Measurements from ENCODE around the gene TBC1D22A. TPM values are rescaled to one million over a fixed set of nuclear protein-coding genes. Genes with fewer than 3 reads are reported as not detected.
A peak's percentile ranks its signal among the peaks of the same experiment; 100 is the strongest.

Gene TBC1D22A
- total and polyA plus RNA-seq, 2 donors from 2014 or later = 24.6 to 39.4 TPM

DNA sequence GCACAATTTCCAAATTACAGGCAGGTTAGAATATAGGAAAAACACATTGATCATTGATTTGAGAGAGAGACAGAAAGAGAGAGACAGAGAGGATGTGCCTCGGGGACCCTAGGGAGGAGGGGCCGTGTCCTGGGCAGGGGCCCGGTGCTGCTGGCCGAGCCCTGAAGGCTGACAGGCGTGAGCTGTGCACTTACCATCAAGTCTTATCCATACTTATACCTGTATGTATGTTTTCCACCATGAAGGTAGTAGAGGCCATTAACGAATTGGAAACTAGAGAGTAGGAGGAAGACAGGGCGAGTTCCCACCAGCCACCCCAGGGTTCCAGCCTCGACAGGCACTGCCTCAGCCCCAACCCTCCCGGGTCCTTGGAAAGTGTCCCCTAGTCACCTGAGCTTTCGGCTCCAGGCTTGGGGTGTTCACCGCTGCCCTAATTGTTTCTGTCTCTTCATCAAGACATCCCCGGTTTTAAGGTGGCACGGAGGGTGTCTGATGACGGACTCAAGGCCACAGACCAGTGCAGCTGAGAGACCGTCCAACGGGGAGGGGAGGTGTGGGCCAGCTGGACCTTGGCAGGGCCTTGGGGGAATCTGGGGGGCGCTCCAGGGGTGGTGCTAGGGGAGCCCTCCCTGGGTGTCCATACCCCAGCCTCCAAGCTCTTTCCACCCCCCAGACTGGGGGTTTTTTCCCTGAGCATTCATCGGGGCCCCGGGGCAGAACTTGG lies 431.3 kb downstream of the TBC1D22A start:
- no peak overlapping the region for H3K9ac ChIP-seq (ENCODE audit: low read length in 3 of 3)
- H3K27ac ChIP-seq (ENCODE audit: low read depth in 2 of 2, low read length in 2 of 2) = no peak overlapping the region
- peak in 1 of 5 donors; percentile 61 for DNase-seq
- no peaks in the 10 kb centered on the region for H3K9me3 ChIP-seq (ENCODE audit: control insufficient read depth in 2 of 3, insufficient read depth in 1 of 3, low read length in 3 of 3)
- H3K27me3 ChIP-seq (ENCODE audit: control insufficient read depth, insufficient read depth, low read length) = no peaks in the 10 kb centered on the region
- no peaks in the 10 kb centered on the region for H3K36me3 ChIP-seq (ENCODE audit: control insufficient read depth in 2 of 3, insufficient read depth in 3 of 3, low read length in 3 of 3)
- FAIRE-seq = no peak
- H3K4me1 ChIP-seq (ENCODE audit: control insufficient read depth in 2 of 3, insufficient read depth in 2 of 3, low read depth in 1 of 3, low read length in 3 of 3) = peaks cover 0 to 4% (median 3%) of the 10 kb centered on the region in 3 donors
- TF ChIP-seq, protein P1, sequence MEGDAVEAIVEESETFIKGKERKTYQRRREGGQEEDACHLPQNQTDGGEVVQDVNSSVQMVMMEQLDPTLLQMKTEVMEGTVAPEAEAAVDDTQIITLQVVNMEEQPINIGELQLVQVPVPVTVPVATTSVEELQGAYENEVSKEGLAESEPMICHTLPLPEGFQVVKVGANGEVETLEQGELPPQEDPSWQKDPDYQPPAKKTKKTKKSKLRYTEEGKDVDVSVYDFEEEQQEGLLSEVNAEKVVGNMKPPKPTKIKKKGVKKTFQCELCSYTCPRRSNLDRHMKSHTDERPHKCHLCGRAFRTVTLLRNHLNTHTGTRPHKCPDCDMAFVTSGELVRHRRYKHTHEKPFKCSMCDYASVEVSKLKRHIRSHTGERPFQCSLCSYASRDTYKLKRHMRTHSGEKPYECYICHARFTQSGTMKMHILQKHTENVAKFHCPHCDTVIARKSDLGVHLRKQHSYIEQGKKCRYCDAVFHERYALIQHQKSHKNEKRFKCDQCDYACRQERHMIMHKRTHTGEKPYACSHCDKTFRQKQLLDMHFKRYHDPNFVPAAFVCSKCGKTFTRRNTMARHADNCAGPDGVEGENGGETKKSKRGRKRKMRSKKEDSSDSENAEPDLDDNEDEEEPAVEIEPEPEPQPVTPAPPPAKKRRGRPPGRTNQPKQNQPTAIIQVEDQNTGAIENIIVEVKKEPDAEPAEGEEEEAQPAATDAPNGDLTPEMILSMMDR (IDR thresholded peaks at IDR 0.05; ENCODE audit: borderline replicate concordance, extremely low read depth, insufficient read depth) = no peak
- intact Hi-C loops (cut with DNase I) = no loop called here
- no peak overlapping the region for H3K4me3 ChIP-seq (ENCODE audit: low read length in 3 of 3)

DNA sequence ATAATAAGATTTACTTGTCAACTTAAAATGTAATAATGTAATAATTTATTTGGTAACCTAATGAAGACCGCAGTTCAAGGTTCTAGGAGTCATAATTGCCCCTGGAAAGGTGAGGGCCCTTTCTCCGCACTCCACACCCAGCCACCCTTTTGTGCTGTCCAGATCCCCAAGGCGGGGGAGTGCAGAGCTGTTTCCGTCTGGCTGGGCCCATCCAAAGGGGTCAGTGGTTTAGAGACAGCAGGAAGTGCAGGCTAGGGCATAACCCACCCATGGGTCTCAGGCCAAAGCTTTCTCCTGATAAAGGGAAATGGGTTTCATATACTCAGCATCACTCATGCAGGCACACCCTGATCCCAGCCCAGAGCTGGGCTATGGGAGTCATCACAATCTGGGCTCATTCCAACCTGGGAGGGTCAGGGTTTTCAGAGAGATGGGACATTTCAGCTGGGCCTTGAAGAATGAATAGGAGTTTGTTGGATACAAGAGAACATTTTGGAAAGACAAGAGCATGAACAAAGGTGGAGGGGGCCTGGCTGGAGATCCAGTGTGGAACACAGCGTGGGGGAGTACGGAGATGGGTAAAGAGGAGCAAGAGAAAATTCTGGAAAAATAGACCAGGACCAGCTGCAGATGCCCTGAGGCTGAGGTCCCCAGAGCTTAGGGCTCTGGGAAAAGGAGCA lies 432.2 kb downstream of the TBC1D22A start:
- TF ChIP-seq, protein P1 (IDR thresholded peaks at IDR 0.05; ENCODE audit: borderline replicate concordance, extremely low read depth, insufficient read depth) = no peak
- Histone ChIP-seq H3K27me3 (ENCODE audit: control insufficient read depth, insufficient read depth, low read length) (no peaks in the 10 kb centered on the region), H3K9me3 (ENCODE audit: control insufficient read depth in 2 of 3, insufficient read depth in 1 of 3, low read length in 3 of 3) (no peaks in the 10 kb centered on the region), H3K36me3 (ENCODE audit: control insufficient read depth in 2 of 3, insufficient read depth in 3 of 3, low read length in 3 of 3) (no peaks in the 10 kb centered on the region), H3K4me1 (ENCODE audit: control insufficient read depth in 2 of 3, insufficient read depth in 2 of 3, low read depth in 1 of 3, low read length in 3 of 3) (peaks cover 0 to 3% (median 0%) of the 10 kb centered on the region in 3 donors), H3K4me3 (ENCODE audit: low read length in 3 of 3) (no peak overlapping the region), H3K27ac (ENCODE audit: low read depth in 2 of 2, low read length in 2 of 2) (no peak overlapping the region), H3K9ac (ENCODE audit: low read length in 3 of 3) (no peak overlapping the region)
- DNase-seq (peak in 2 of 5 donors; percentile 7 to 15), FAIRE-seq (no peak)
- intact Hi-C loops (cut with DNase I) = no loop called here

DNA sequence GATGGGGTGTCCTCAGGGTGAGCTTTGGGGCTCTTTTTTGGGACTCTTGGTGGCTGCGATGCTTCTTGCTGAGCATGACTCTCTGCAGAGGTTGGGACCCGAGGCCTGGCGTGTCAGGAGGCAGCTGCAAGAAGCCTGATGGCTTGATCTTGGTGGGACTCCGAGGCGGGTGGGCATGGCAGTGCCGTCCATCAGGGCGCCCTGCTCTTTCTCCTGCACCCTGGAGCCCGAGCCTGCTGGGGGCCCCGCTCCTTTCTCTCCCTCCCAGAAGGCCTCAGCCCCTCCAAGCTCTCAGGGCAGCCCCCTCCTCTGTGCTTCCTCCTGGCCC lies 432.7 kb downstream of the TBC1D22A start:
- FAIRE-seq = no peak
- Histone ChIP-seq H3K9me3 (ENCODE audit: control insufficient read depth in 2 of 3, insufficient read depth in 1 of 3, low read length in 3 of 3) (no peaks in the 10 kb centered on the region), H3K4me1 (ENCODE audit: control insufficient read depth in 2 of 3, insufficient read depth in 2 of 3, low read depth in 1 of 3, low read length in 3 of 3) (peaks cover 0 to 3% (median 0%) of the 10 kb centered on the region in 3 donors), H3K9ac (ENCODE audit: low read length in 3 of 3) (no peak overlapping the region), H3K27me3 (ENCODE audit: control insufficient read depth, insufficient read depth, low read length) (no peaks in the 10 kb centered on the region), H3K36me3 (ENCODE audit: control insufficient read depth in 2 of 3, insufficient read depth in 3 of 3, low read length in 3 of 3) (no peaks in the 10 kb centered on the region), H3K27ac (ENCODE audit: low read depth in 2 of 2, low read length in 2 of 2) (no peak overlapping the region), H3K4me3 (ENCODE audit: low read length in 3 of 3) (no peak overlapping the region)
- TF ChIP-seq, protein P1 (IDR thresholded peaks at IDR 0.05; ENCODE audit: borderline replicate concordance, extremely low read depth, insufficient read depth) = no peak
- intact Hi-C loops (cut with DNase I) = no loop called here
- peak in 1 of 5 donors; percentile 45 for DNase-seq
